Mesothelial cell of epicardium (in vitro differentiated cells): ENCODE measurements around the gene GRID2. TPM values are rescaled to one million over a fixed set of nuclear protein-coding genes. Genes with fewer than 3 reads are reported as not detected.

ENCODE experiments used
- DNase-seq, 2 experiments: peaks; one replicate each; pipeline ENCODE4 v3.0.0; 2021; ENCODE audit warnings: low spot score in 2 of 2; ENCODE audit not compliant: unreplicated experiment in 2 of 2
- H3K27ac Mint-ChIP-seq: 2 replicates; pipeline ENCODE4 v1.8.0; 2021; ENCODE audit warnings: mixed read lengths
- H3K27me3 Mint-ChIP-seq: 2 replicates; pipeline ENCODE4 v1.8.0; 2021; ENCODE audit warnings: low read depth, mixed read lengths
- H3K36me3 Mint-ChIP-seq: 2 replicates; pipeline ENCODE4 v1.8.0; 2021; ENCODE audit warnings: mixed read lengths
- H3K4me1 Mint-ChIP-seq: 2 replicates; pipeline ENCODE4 v1.8.0; 2021; ENCODE audit warnings: mixed read lengths
- H3K4me3 Mint-ChIP-seq: 2 replicates; pipeline ENCODE4 v1.8.0; 2021; ENCODE audit warnings: mild to moderate bottlenecking, moderate library complexity, mixed read lengths
- H3K9me3 Mint-ChIP-seq: 2 replicates; pipeline ENCODE4 v1.8.0; 2021; ENCODE audit warnings: mixed read lengths
- CTCF ChIP-seq: fragments of 200-600 bp; sonication (generic); IDR thresholded peaks from one replicate; pipeline ENCODE4 v1.5.0; 2021; ENCODE audit warnings: antibody characterized with exemption; ENCODE audit not compliant: unreplicated experiment
- total RNA-seq: library from RNA; stranded (reverse); gene quantifications from 3 replicates; pipeline ENCODE4 v1.2.1, GENCODE V29; 2021

The GRID2 gene
- total RNA-seq, 1 donor from 2014 or later, result 3.1 TPM

- H3K4me1 Mint-ChIP-seq, result no peaks in the 10 kb centered on the region
- peaks cover 11% of the 10 kb centered on the region for H3K9me3 Mint-ChIP-seq
- TF ChIP-seq CTCF, result no peak
- no peak for DNase-seq
- H3K36me3 Mint-ChIP-seq, result no peaks in the 10 kb centered on the region
- H3K27ac Mint-ChIP-seq, result no peak overlapping the region
- H3K4me3 Mint-ChIP-seq, result no peak overlapping the region
- H3K27me3 Mint-ChIP-seq, result no peaks in the 10 kb centered on the region
These were observed 1197.5 kb downstream of the GRID2 start for GRCh38 chr4:93501244-93501643.

GRCh38 chr4:93501946-93502345, 1198.2 kb downstream of the GRID2 start:
- DNase-seq, result no peak
- Mint-ChIP-seq H3K4me1 (no peaks in the 10 kb centered on the region), H3K36me3 (no peaks in the 10 kb centered on the region), H3K27ac (no peak overlapping the region), H3K9me3 (peaks cover 4% of the 10 kb centered on the region), H3K4me3 (no peak overlapping the region), H3K27me3 (no peaks in the 10 kb centered on the region)
- TF ChIP-seq CTCF, result no peak

- Mint-ChIP-seq H3K27me3 (no peaks in the 10 kb centered on the region), H3K4me3 (no peak overlapping the region)
These were observed 1199.2 kb downstream of the GRID2 start for GRCh38 chr4:93502991-93503390.

GRCh38 chr4:93513851-93514250, 1210.1 kb downstream of the GRID2 start:
- Mint-ChIP-seq H3K4me3 (no peak overlapping the region), H3K4me1 (no peaks in the 10 kb centered on the region), H3K27ac (no peak overlapping the region), H3K36me3 (no peaks in the 10 kb centered on the region), H3K9me3 (no peaks in the 10 kb centered on the region), H3K27me3 (no peaks in the 10 kb centered on the region)
- no peak for TF ChIP-seq CTCF
- no peak for DNase-seq

More at GRCh38 chr4:93502991-93503390, 1199.2 kb downstream of the GRID2 start:
- Mint-ChIP-seq H3K36me3 (no peaks in the 10 kb centered on the region), H3K4me1 (no peaks in the 10 kb centered on the region), H3K27ac (no peak overlapping the region), H3K9me3 (no peaks in the 10 kb centered on the region)
- no peak for DNase-seq
- no peak for TF ChIP-seq CTCF

- Mint-ChIP-seq H3K36me3 (no peaks in the 10 kb centered on the region), H3K27ac (no peak overlapping the region), H3K9me3 (no peaks in the 10 kb centered on the region), H3K27me3 (no peaks in the 10 kb centered on the region), H3K4me1 (no peaks in the 10 kb centered on the region), H3K4me3 (no peak overlapping the region)
- TF ChIP-seq CTCF, result no peak
- no peak for DNase-seq
These were observed 1211.4 kb downstream of the GRID2 start for GRCh38 chr4:93515208-93515607.
